ENCODE measurements around the gene FKBP11. TPM values are rescaled to one million over a fixed set of nuclear protein-coding genes. Genes with fewer than 3 reads are reported as not detected.

FKBP11 gene
- total RNA-seq: 21.9 and 22.5 TPM in 2 replicates
- long read RNA-seq, full-length matches to known transcripts: 5 of 7 reads
- long read RNA-seq, partial matches to known transcripts: 2 of 7 reads
- long read RNA-seq, other reads (novel, unspliced or antisense): 0 of 7 reads

DNA sequence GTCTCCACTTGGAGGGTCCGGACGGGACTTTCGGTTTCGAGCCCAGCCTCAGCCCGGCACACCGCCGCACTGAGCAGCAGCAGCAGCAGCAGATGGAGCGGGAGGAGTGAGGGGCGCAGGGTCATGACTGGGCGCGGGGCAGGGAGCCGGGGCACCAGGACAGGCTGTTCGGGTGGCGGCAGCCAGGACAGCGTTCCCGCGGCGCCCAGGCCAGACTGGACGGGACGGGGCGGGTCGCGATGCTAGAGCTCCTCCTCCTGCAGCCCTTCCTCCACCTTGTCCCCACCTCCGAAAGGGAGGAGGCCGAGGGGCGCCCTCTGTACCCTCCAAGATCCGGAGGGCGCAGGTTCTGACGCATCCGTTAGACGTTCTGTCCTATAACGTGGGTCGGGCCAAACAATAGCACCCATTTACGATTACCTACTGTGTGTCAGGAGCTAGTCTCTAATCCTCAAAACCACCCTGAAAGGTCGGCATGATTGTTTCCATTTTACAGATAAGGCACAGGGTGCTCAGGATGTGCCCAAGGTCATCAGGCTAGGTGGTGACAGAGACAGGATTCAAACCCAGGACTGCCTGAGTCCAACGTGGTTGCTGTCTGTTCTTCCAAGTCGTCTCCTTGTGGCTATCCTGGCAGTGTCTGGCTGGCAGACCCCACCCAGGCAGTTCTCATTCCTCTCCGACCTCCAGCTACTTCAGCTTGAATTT, at the start of gene FKBP11:
Gene FKBP11, minus strand, starts transcription at position 189 of the 708 bp plus-strand sequence. Its CDS starts 64 bp downstream, at position 125.
- Mint-ChIP-seq H3K27me3 (no peaks in the 10 kb centered on the region), H3K4me1 (ENCODE audit: low read depth) (peaks cover 3% of the 10 kb centered on the region), H3K9me3 (ENCODE audit: low read depth) (no peaks in the 10 kb centered on the region), H3K36me3 (ENCODE audit: insufficient read depth) (peaks cover 11% of the 10 kb centered on the region), H3K27ac (peak within 1 kb of the TSS; percentile 91), H3K4me3 (ENCODE audit: low read depth) (peak within 1 kb of the TSS; percentile 85)
- TF ChIP-seq, protein P1, sequence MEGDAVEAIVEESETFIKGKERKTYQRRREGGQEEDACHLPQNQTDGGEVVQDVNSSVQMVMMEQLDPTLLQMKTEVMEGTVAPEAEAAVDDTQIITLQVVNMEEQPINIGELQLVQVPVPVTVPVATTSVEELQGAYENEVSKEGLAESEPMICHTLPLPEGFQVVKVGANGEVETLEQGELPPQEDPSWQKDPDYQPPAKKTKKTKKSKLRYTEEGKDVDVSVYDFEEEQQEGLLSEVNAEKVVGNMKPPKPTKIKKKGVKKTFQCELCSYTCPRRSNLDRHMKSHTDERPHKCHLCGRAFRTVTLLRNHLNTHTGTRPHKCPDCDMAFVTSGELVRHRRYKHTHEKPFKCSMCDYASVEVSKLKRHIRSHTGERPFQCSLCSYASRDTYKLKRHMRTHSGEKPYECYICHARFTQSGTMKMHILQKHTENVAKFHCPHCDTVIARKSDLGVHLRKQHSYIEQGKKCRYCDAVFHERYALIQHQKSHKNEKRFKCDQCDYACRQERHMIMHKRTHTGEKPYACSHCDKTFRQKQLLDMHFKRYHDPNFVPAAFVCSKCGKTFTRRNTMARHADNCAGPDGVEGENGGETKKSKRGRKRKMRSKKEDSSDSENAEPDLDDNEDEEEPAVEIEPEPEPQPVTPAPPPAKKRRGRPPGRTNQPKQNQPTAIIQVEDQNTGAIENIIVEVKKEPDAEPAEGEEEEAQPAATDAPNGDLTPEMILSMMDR (IDR thresholded peaks at IDR 0.05; ENCODE audit: unreplicated experiment): no peak
- peak; percentile 24 for DNase-seq (ENCODE audit: low spot score, unreplicated experiment)

DNA sequence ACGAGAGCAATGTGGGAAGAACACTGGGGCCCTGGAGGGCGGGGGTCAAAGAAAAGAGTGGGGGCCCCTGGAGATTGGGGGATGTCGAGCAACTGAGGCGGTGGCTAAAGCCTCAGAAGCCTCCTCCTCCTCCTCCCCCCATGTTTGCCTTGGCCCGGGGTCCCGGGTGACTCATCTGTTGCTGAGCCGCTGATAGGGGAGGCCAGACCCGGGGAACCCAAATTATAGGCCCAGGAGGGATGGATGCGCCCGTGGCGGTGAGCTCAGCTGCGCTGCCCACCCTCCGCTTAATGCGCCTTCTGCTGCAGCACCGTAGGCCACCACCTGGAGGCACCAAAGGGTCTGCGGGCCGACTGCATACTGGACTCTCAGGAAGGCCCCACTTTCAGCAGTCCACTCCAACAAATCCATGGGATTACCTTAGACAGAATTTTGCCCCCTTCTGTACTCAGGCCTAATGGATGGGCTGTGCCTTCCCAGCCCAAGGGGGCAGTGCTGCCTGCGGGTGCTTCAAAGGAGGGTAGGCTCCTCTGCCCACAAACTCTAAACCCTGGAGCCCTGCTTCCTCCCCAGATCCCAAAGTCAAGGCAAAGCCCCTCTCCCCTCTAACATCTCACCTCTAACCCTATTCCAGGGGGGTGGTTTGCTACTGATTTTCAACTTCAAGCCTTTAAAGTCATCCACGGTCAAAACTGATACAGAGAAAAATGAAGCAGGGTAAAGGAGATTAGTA, 48.8 kb upstream of the FKBP11 start:
- no peak overlapping the region for H3K4me3 Mint-ChIP-seq (ENCODE audit: low read depth)

DNA sequence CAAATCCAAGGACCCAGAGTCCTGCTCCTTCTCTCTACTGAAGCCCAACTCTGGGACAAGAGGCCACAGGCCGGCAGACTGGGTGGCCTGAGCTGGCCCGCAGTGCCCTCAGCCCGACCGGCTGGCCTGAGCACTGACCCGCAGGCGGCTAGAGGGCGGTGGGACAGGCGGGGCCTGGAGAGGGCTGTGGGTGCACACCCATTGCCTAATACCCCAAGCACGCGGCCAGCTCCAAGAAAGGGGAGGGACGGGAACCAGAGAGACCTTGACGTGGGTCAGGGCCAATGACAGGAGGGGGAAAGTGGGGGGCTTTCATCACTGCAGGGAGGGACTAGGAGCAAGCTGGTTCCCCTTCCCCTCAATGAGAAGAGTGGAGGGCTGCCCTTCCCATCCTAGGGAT, 48.2 kb upstream of the FKBP11 start:
- H3K4me1 Mint-ChIP-seq (ENCODE audit: low read depth): peaks cover 14% of the 10 kb centered on the region
- H3K9me3 Mint-ChIP-seq (ENCODE audit: low read depth): no peaks in the 10 kb centered on the region
- peaks cover 94% of the 10 kb centered on the region for H3K27me3 Mint-ChIP-seq
- DNase-seq (ENCODE audit: low spot score, unreplicated experiment): no peak
- TF ChIP-seq, protein P1 (IDR thresholded peaks at IDR 0.05; ENCODE audit: unreplicated experiment): no peak
- no peak overlapping the region for H3K4me3 Mint-ChIP-seq (ENCODE audit: low read depth)
- H3K36me3 Mint-ChIP-seq (ENCODE audit: insufficient read depth): no peaks in the 10 kb centered on the region
- no peak overlapping the region for H3K27ac Mint-ChIP-seq

More for the DNA sequence above, 48.8 kb upstream of the FKBP11 start:
- Mint-ChIP-seq H3K27ac (no peak overlapping the region), H3K9me3 (ENCODE audit: low read depth) (no peaks in the 10 kb centered on the region), H3K4me1 (ENCODE audit: low read depth) (peaks cover 15% of the 10 kb centered on the region), H3K27me3 (peaks cover 94% of the 10 kb centered on the region), H3K36me3 (ENCODE audit: insufficient read depth) (no peaks in the 10 kb centered on the region)
- peak; percentile 63 for DNase-seq (ENCODE audit: low spot score, unreplicated experiment)
- TF ChIP-seq, protein P1 (IDR thresholded peaks at IDR 0.05; ENCODE audit: unreplicated experiment): peak; percentile 70

DNA sequence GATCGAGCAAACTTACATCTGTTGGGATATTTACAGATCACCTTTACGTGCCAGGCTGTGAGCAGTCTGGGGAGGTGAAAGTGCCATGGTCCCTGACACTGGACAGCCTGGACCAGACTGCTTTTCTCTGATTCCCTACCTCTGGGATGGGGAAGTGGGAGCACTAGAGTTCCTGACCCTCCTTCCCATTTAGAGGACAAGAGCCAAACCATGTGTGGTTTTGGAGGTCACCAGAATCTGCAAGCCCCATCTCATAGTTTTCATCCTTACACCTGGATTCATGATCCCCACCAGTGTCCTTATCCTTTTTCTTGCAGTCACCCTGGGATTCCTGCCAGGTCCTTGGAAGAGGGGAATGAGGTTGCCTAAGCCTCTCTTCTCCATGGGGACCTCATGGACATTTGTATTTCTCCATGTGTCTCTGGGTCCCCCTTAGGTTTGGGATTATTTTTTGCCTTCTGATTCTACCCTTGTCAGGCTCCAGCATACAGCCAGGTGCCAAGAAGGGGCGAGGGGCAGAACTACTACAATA, 47.7 kb upstream of the FKBP11 start:
- H3K27me3 Mint-ChIP-seq: peaks cover 96% of the 10 kb centered on the region
- DNase-seq (ENCODE audit: low spot score, unreplicated experiment): no peak
- H3K9me3 Mint-ChIP-seq (ENCODE audit: low read depth): no peaks in the 10 kb centered on the region
- H3K27ac Mint-ChIP-seq: no peak overlapping the region
- no peak overlapping the region for H3K4me3 Mint-ChIP-seq (ENCODE audit: low read depth)
- TF ChIP-seq, protein P1 (IDR thresholded peaks at IDR 0.05; ENCODE audit: unreplicated experiment): no peak
- peaks cover 14% of the 10 kb centered on the region for H3K4me1 Mint-ChIP-seq (ENCODE audit: low read depth)
- H3K36me3 Mint-ChIP-seq (ENCODE audit: insufficient read depth): no peaks in the 10 kb centered on the region
